Immature natural killer cell (primary cell): ENCODE results near the gene NEK3. TPM values are rescaled to one million over a fixed set of nuclear protein-coding genes. Genes with fewer than 3 reads are reported as not detected.
"Not testable (repeated sequence)": the region's sequence is repeated elsewhere in the genome, so short reads cannot be mapped to it uniquely, and the experiment has no call there.

ENCODE experiments used
- DNase-seq, 3 donors: peaks; one replicate each; pipeline ENCODE4 v3.0.0; 2022; ENCODE audit warnings: mixed read lengths in 1 of 3
- H3K27ac Mint-ChIP-seq, 6 donors: one replicate each; pipeline ENCODE4 v1.8.0; 2020; ENCODE audit warnings: mixed read lengths in 6 of 6, mild to moderate bottlenecking in 5 of 6, inconsistent platforms in 4 of 6, moderate library complexity in 3 of 6
- H3K27me3 Mint-ChIP-seq, 3 donors: one replicate each; pipeline ENCODE4 v1.8.0; 2020 to 2021; ENCODE audit warnings: low read depth in 3 of 3, mild to moderate bottlenecking in 3 of 3, mixed read lengths in 3 of 3, moderate library complexity in 3 of 3, inconsistent platforms in 1 of 3
- H3K36me3 Mint-ChIP-seq, 3 donors: one replicate each; pipeline ENCODE4 v1.8.0; 2020; ENCODE audit warnings: mixed read lengths in 3 of 3, inconsistent platforms in 2 of 3, mild to moderate bottlenecking in 2 of 3
- H3K4me1 Mint-ChIP-seq, 2 donors: one replicate each; pipeline ENCODE4 v1.8.0; 2020; ENCODE audit warnings: inconsistent platforms in 2 of 2, mild to moderate bottlenecking in 2 of 2, mixed read lengths in 2 of 2, moderate library complexity in 1 of 2
- H3K4me3 Mint-ChIP-seq, 5 donors: one replicate each; pipeline ENCODE4 v1.8.0; 2020; ENCODE audit warnings: mild to moderate bottlenecking in 5 of 5, mixed read lengths in 5 of 5, inconsistent platforms in 3 of 5, moderate library complexity in 3 of 5
- H3K9me3 Mint-ChIP-seq, 6 donors: one replicate each; pipeline ENCODE4 v1.8.0; 2020; ENCODE audit warnings: mild to moderate bottlenecking in 6 of 6, mixed read lengths in 6 of 6, inconsistent platforms in 4 of 6, moderate library complexity in 3 of 6
- polyA plus RNA-seq, 3 donors: library from polyadenylated mRNA; unstranded; fragments of 300-500 nt; fragmentation: Illumina TruSeq; gene quantifications; one replicate each; pipeline ENCODE4 v1.2.3, GENCODE V29; 2021

NEK3 gene
- polyA plus RNA-seq, 3 donors from 2014 or later, result 1.6 to 3.6 (median 3.2) TPM

GRCh38 chr13:52085421-52085820 lies 74.0 kb downstream of the NEK3 start:
- no peaks in the 10 kb centered on the region for H3K4me1 Mint-ChIP-seq
- no peak overlapping the region for H3K27ac Mint-ChIP-seq
- no peaks in the 10 kb centered on the region for H3K9me3 Mint-ChIP-seq
- no peak for DNase-seq
- no peak overlapping the region for H3K4me3 Mint-ChIP-seq
- no peaks in the 10 kb centered on the region for H3K36me3 Mint-ChIP-seq
- H3K27me3 Mint-ChIP-seq, result peaks cover 0 to 5% (median 3%) of the 10 kb centered on the region in 3 donors

GRCh38 chr13:52084981-52085380 lies 74.4 kb downstream of the NEK3 start:
- H3K4me3 Mint-ChIP-seq, DNase-seq, H3K9me3 Mint-ChIP-seq, H3K4me1 Mint-ChIP-seq, H3K27me3 Mint-ChIP-seq, H3K36me3 Mint-ChIP-seq, H3K27ac Mint-ChIP-seq: not testable (repeated sequence)

Other genes with a start within 250 kb of the NEK3 start
- under 1 TPM in 1 of 3 donors, not detected in 2; 0.19 TPM for gene ATP7B, start 148.1 kb downstream of the NEK3 start, polyA plus RNA-seq
- 10 to 100 TPM; 15.3 to 39.8 (median 20.1) TPM for gene ALG11, start 147.2 kb downstream of the NEK3 start, polyA plus RNA-seq
- gene UTP14C, start 134.9 kb downstream of the NEK3 start, polyA plus RNA-seq, result 1 to 10 TPM; 1.5 to 2.6 (median 2.3) TPM
- gene NEK5, start 30.5 kb downstream of the NEK3 start, polyA plus RNA-seq, result under 1 TPM in 1 of 3 donors, not detected in 2; 0.07 TPM
- under 1 TPM in 1 of 3 donors, not detected in 2; 0.08 TPM for gene THSD1, start 246.6 kb upstream of the NEK3 start, polyA plus RNA-seq